ENCODE data around the gene LRRC8A.
A peak's percentile ranks its signal among the peaks of the same experiment; 100 is the strongest.

The LRRC8A gene

GRCh38 chr9:128908372-128908771 lies 26.4 kb downstream of the LRRC8A start:
- CTCF ChIA-PET: interaction anchor here (0.7 kb wide), 1 partner anchor 655 kb away, joined by 6 read pairs; no protein-coding TSS in a partner anchor
- no peaks in the 10 kb centered on the region for H3K9me3 ChIP-seq (ENCODE audit: control insufficient read depth, insufficient read depth, low read depth, low read length)
- H3K4me3 ChIP-seq (ENCODE audit: low read depth, low read length): no peak overlapping the region
- H3K4me1 ChIP-seq (ENCODE audit: control insufficient read depth, insufficient read depth, low read length): no peaks in the 10 kb centered on the region
- H3K36me3 ChIP-seq (ENCODE audit: control insufficient read depth in 2 of 2, insufficient read depth in 1 of 2, low read length in 2 of 2): peaks cover 0 to 46% of the 10 kb centered on the region in 2 experiments; a peak in 1 of 3 replicates
- H3K27ac ChIP-seq (ENCODE audit: extremely low read depth, low read depth, low read length): no peak overlapping the region
- POLR2A ChIA-PET: interaction anchor here (1.0 kb wide), 1 partner anchor 26 kb away, joined by 3 read pairs; no protein-coding TSS in a partner anchor
- TF ChIP-seq ZNF654 (tag by site-specific recombination; IDR thresholded peaks at IDR 0.05; ENCODE audit: low read depth): no peak
- TF ChIP-seq ZFHX2 (tag by site-specific recombination; conservative IDR thresholded peaks at IDR 0.05): no peak
- TF ChIP-seq KLF10 (tag by site-specific recombination; IDR thresholded peaks at IDR 0.05): no peak
- TF ChIP-seq ZNF10 (tag by site-specific recombination; IDR thresholded peaks at IDR 0.05): no peak
- TF ChIP-seq ZNF24 (tag by site-specific recombination; IDR thresholded peaks at IDR 0.05): no peak

- peaks cover 0 to 53% of the 10 kb centered on the region in 2 experiments; a peak in 1 of 3 replicates for H3K36me3 ChIP-seq (ENCODE audit: control insufficient read depth in 2 of 2, insufficient read depth in 1 of 2, low read length in 2 of 2)
- POLR2A ChIA-PET: no interaction called here
- no peaks in the 10 kb centered on the region for H3K9me3 ChIP-seq (ENCODE audit: control insufficient read depth, insufficient read depth, low read depth, low read length)
- no peaks in the 10 kb centered on the region for H3K4me1 ChIP-seq (ENCODE audit: control insufficient read depth, insufficient read depth, low read length)
- CTCF ChIA-PET: interaction anchor here (0.6 kb wide), 1 partner anchor 411 kb away, joined by 4 read pairs; no protein-coding TSS in a partner anchor
- no peak overlapping the region for H3K27ac ChIP-seq (ENCODE audit: extremely low read depth, low read depth, low read length)
- no peak overlapping the region for H3K4me3 ChIP-seq (ENCODE audit: low read depth, low read length)
- no peak for TF ChIP-seq ZNF324 (tag by site-specific recombination; IDR thresholded peaks at IDR 0.05)
- TF ChIP-seq ZNF707 (tag by site-specific recombination; IDR thresholded peaks at IDR 0.05): no peak
- no peak for TF ChIP-seq ZNF398 (tag by site-specific recombination; IDR thresholded peaks at IDR 0.05)
- no peak for TF ChIP-seq ZNF48 (tag by site-specific recombination; IDR thresholded peaks at IDR 0.05)
- TF ChIP-seq ZNF292 (tag by site-specific recombination; IDR thresholded peaks at IDR 0.05; ENCODE audit: borderline replicate concordance, low read depth): no peak
- no peak for TF ChIP-seq ZNF623 (tag by site-specific recombination; IDR thresholded peaks at IDR 0.05)
- no peak for TF ChIP-seq GLIS1 (tag by site-specific recombination; IDR thresholded peaks at IDR 0.05)
- no peak for TF ChIP-seq HIC1 (tag by site-specific recombination; IDR thresholded peaks at IDR 0.05)
- no peak for TF ChIP-seq ZNF692 (tag by site-specific recombination; IDR thresholded peaks at IDR 0.05)
- no peak for TF ChIP-seq KLF16 (tag by site-specific recombination; IDR thresholded peaks at IDR 0.05)
- TF ChIP-seq ZNF266 (tag by site-specific recombination; IDR thresholded peaks at IDR 0.05; ENCODE audit: low read depth): no peak
Observed at GRCh38 chr9:128909859-128910258, 27.9 kb downstream of the LRRC8A start.

GRCh38 chr9:128910906-128911305 lies 29.0 kb downstream of the LRRC8A start:
- Histone ChIP-seq H3K4me1 (ENCODE audit: control insufficient read depth, insufficient read depth, low read length) (no peaks in the 10 kb centered on the region), H3K36me3 (ENCODE audit: control insufficient read depth in 2 of 2, insufficient read depth in 1 of 2, low read length in 2 of 2) (peaks cover 0 to 58% of the 10 kb centered on the region in 2 experiments; a peak in 1 of 3 replicates), H3K4me3 (ENCODE audit: low read depth, low read length) (no peak overlapping the region), H3K9me3 (ENCODE audit: control insufficient read depth, insufficient read depth, low read depth, low read length) (no peaks in the 10 kb centered on the region), H3K27ac (ENCODE audit: extremely low read depth, low read depth, low read length) (no peak overlapping the region)
- POLR2A ChIA-PET: no interaction called here
- CTCF ChIA-PET: no interaction called here
- TF ChIP-seq ZNF324 (tag by site-specific recombination; IDR thresholded peaks at IDR 0.05) (no peak), KLF9 (tag by site-specific recombination; IDR thresholded peaks at IDR 0.05; ENCODE audit: low read depth) (no peak), REST (tag by site-specific recombination; IDR thresholded peaks at IDR 0.05) (no peak), ZNF404 (tag by site-specific recombination; IDR thresholded peaks at IDR 0.05) (no peak), ZNF561 (tag by site-specific recombination; IDR thresholded peaks at IDR 0.05; ENCODE audit: borderline replicate concordance) (no peak), ZSCAN30 (tag by site-specific recombination; IDR thresholded peaks at IDR 0.05) (no peak), ZNF341 (tag by site-specific recombination; IDR thresholded peaks at IDR 0.05; ENCODE audit: low read depth) (peak; percentile 86), ZIC2 (tag by site-specific recombination; IDR thresholded peaks at IDR 0.05) (peak; percentile 25; the same call in 1 of the 2 replicates), ZNF529 (tag by site-specific recombination; IDR thresholded peaks at IDR 0.05; ENCODE audit: insufficient replicate concordance) (no peak)

Data from HEK293 (cell line).